SK-N-DZ (cell line): ENCODE measurements around the gene CIC.

ENCODE experiments used
- DNase-seq: peaks from one replicate; pipeline ENCODE4 v3.0.0-alpha.2; 2015; ENCODE audit warnings: low spot score

CIC gene

GRCh38 chr19:42242512-42243409, 26.3 kb upstream of the CIC start, which contains the start of gene GSK3A:
TSS of gene GSK3A (minus strand) at chr19:42242602. CDS start at chr19:42242465, 137 bp downstream.
- DNase-seq, result peak; percentile 99

DNA sequence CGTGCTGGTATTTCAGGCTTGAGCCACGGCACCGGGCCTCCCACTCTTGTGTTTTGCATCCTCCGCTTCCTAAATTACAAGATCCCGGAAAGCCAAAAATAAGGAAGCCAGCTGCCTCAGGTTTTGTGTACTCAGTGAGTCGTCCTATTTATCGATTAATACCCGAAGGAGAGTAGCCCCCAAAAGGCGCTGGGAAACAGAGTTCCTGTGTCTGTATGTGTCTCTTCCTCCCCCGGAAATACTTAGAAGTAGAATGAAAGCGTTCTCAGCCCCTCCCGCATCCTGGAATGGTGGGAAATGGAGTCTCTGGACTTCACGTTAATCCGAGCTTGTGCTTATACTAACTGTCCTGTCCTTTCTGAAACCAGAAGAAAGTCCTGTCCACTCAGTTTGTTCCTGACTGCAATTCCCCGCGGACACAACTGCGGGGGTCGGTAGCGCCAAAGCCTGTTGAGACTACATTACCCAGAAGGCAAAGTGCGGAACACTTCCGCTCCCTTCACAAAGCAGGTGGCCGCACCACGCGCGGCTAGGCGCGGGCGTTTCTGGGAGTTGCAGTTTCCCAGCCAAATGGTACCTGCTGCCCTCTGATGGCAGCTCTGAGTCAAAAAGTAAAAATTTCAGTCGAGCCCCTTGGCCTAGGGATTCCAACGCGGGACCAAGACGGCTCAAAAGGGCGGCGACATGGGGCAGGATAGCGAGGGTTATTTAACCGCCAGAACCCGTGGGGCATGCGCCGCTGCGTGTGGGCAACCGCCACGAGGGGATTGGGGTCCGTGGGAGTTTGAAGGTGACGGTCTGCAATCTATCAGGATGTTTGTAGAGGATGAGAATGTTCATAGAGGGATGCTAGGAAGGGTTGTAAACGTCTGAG, 24.5 kb upstream of the CIC start:
- DNase-seq, result peak; percentile 94

DNA sequence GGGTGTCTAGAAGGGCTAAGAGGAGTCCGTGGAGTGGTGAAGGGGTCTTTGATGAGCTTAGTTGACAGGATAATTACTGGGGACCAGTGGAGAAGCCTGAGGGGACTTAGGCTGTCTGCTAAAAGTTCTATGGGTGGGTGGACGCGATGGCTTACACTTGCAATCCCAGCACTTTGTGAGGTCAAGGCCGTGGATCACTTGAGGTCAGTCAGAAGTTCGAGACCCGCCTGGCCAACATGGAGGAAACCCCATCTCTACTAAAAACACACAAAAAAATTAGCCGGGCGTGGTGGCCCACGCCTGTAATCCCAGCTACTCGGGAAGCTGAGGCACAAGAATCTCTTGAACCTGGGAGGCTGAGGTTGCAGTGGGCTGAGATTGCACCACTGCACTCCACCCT, 23.8 kb upstream of the CIC start:
- DNase-seq, result no peak

DNA sequence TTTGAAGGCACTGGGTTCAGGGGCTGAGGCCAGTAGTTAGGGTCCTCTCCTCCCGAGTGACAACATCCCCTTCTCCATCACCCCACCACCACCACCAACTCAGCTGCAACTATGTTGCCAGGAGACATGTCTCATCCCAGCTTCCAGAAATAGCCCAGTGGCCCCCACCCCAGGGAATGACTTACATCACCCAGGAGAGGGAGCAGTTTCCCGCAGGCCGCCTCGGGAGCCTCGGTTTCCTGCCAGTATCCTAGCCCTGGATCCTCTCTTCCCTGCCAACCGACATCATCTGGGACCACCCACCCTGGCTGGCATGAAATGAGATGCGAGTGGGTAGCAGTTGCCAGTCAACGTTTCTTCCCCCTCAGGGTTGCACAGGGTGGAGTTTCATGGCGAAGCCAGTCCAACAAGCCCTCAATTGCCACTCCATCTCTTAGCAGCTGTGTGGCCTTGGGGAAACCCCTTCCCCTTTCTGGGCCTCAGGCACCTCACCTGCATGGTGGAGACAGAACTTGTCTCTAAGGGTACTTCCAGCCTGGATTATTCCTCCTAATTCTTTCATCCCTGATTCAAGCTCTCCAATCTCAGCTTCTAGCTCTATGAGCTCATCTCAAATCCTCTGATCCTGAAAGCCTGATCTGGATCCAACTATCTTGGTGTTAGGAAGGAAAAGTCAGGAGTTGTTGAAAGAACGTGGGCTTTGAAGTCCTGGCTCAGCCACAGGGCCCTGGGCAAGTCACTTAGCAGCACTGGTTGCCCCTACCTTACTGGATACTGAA, 22.7 kb upstream of the CIC start:
- peak; percentile 56 for DNase-seq

GRCh38 chr19:42246922-42247639, 22.0 kb upstream of the CIC start:
- no peak for DNase-seq

DNA sequence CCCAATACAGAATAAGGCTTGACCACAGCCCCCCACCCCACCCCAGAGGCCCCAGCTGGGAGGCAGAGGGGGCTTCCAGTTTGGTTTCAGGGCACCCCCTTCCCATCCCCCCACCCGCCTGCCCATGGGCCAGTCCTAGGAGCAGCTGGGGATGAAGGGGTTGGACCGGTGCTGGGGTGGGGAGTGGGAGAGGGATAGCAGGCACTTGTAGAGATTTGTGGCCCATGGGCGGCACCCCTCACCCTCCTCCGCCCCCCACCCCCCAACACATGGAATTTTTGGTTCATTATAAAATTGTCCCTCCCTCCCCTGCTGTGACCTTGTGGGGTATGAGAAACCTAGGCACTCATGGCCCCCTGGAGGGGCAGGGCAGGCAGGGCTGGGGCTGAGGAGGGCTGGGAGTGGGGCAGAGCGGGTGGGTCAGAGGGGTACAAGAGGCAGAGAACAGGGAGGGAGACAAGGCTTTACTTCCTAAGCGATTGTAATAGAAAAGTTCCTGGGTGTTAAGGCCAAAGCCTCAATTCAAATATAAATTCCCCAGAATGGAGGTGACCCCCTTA, 21.3 kb upstream of the CIC start:
- DNase-seq, result no peak

GRCh38 chr19:42248270-42249148, 20.5 kb upstream of the CIC start:
- no peak for DNase-seq

- DNase-seq, result no peak
Measured at GRCh38 chr19:42249149-42249750, 19.8 kb upstream of the CIC start.

- DNase-seq, result no peak
Measured at GRCh38 chr19:42249769-42250168, 19.3 kb upstream of the CIC start.

- no peak for DNase-seq
Measured at GRCh38 chr19:42250183-42250665, 18.8 kb upstream of the CIC start.

DNA sequence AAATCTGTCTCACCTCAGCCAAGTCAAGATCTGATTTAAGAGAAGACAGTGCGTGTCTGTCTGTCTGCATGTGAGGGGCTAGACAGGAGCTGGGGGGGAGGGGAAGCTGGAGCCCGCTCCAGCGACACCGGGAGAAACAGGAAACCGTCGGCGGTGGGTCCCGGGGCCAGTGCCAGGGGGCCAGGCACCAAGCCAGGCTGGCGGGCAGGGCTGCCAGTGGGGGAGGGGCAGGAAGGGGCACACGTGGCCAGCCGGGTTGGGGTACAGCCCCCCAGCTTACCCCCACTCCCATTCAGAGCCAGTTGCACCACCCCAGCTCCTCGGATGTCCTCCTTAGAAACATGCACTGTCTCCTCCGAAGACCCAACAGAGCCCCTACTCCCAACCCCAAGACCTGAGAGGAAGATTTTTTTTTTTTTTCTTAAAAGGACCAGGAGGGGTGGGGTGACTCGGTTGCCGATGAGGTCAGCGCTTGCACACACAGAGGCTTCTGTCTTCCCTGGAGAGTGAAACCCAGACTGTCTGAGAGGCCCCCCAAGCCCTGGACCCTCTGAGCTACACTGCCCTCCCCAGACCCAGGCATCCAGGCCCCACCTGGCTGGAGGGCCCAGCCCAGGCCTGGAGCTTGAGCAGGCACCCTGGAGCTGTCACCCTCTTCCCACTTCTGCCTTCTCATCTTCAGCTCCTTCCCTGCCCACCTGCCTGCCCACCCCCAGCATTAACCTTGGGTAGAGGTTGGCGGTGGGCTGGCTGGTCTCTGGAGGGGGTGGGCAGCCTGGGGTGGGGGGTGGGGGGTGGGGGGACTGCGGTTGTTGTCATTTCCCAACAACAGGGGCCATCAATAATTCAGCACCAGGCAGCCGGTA, 18.2 kb upstream of the CIC start:
- no peak for DNase-seq

GRCh38 chr19:42251572-42252358, 17.3 kb upstream of the CIC start:
- no peak for DNase-seq

GRCh38 chr19:42252365-42253244, 16.4 kb upstream of the CIC start:
- no peak for DNase-seq

DNA sequence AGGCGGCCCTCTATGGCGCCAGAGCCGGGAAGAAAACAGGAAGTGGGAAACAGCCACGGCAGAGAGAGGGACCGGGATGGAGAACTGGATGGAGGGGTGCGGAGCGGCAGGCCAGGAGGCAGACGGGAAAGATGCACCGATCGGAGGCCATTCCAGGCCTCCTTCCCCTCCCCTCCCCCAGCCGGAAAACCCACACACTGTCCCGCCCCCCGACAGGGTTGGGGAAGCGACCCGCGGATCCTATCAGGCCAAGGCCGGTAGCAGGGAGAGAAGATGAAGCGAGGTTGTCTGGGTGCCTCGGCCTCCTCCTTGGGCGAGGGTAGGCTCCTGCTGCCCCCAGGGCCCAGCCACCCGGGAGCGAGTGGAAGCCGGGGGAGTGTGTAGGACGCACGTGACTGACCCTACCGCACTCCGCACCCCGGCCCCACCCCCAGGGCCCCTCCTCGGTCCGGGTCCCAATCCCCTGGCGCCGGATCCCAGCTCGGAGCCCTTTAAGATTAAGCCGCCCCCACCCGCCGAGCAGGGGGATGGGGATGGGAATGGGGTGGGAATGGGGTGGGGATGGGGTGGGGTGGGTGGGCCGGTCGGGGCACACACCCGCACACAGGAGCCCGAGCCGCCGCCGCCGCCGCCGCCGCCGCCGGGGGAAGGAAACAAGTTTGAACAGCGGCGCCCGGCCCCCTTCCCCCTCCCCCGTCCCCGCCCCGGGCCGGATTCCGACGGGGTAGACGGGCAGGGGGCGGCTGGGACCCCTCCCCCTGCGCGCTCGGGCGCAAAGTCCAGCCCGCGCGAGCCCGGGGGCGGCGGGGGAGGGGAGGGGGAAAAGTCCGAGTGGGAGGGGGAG, 15.6 kb upstream of the CIC start:
- peak; percentile 47 for DNase-seq
